H1 (cell line): ENCODE measurements around the gene C2CD2L. TPM values are rescaled to one million over a fixed set of nuclear protein-coding genes. Genes with fewer than 3 reads are reported as not detected.

ENCODE experiments used
- CTCF ChIA-PET: fragments of 300-600 bp; sonication (Branson Sonifier 250); formaldehyde crosslinking; loops from one replicate; lab custom pipeline; 2021; ENCODE audit not compliant: partially characterized antibody; lab: Charles Lee
- POLR2A ChIA-PET: fragments of 300-600 bp; sonication (Branson Sonifier 250); formaldehyde crosslinking; loops from one replicate; lab custom pipeline; 2021; ENCODE audit warnings: inconsistent platforms; ENCODE audit not compliant: partially characterized antibody; lab: Charles Lee
- DNase-seq, 2 experiments: peaks; one replicate each; pipeline versions ENCODE4 v3.0.0 to v3.0.0-alpha.2; 2010 to 2022; ENCODE audit warnings: low spot score in 2 of 2, low read depth in 1 of 2, mixed read lengths in 1 of 2
- FAIRE-seq: peaks from 2 replicates; lab custom pipeline; 2011; peaks lifted over from hg19 to GRCh38; lab: Jason Lieb, UNC
- H2AFZ ChIP-seq: 2 replicates; pipeline ENCODE4 v1.8.1; 2012; ENCODE audit warnings: low read length, inconsistent platforms
- H2AK5ac ChIP-seq: 2 replicates; pipeline ENCODE4 v1.6.1; 2013; ENCODE audit warnings: low read depth, low read length
- H2BK120ac ChIP-seq: replicated peaks from 2 replicates; pipeline ENCODE3; 2013; ENCODE audit warnings: low read depth, low read length, inconsistent platforms
- H2BK12ac ChIP-seq: 2 replicates; pipeline ENCODE4 v1.6.1; 2013; ENCODE audit warnings: low read depth, low read length
- H2BK15ac ChIP-seq: 2 replicates; pipeline ENCODE4 v1.6.1; 2013; ENCODE audit warnings: low read length
- H2BK20ac ChIP-seq: 2 replicates; pipeline ENCODE4 v1.6.1; 2013; ENCODE audit warnings: low read length
- H2BK5ac ChIP-seq: 2 replicates; pipeline ENCODE4 v1.6.1; 2013; ENCODE audit warnings: low read depth, low read length
- H3K14ac ChIP-seq: 2 replicates; pipeline ENCODE4 v1.6.1; 2013; ENCODE audit warnings: inconsistent platforms; ENCODE audit not compliant: insufficient read length
- H3K18ac ChIP-seq: 2 replicates; pipeline ENCODE4 v1.6.1; 2013; ENCODE audit warnings: low read length; ENCODE audit errors: extremely low read depth
- H3K23ac ChIP-seq: 2 replicates; pipeline ENCODE4 v1.6.1; 2013; ENCODE audit warnings: inconsistent platforms; ENCODE audit not compliant: insufficient read length
- H3K23me2 ChIP-seq: 2 replicates; pipeline ENCODE4 v1.6.1; 2013; ENCODE audit warnings: low read depth, low read length
- H3K27ac ChIP-seq: 2 replicates; pipeline ENCODE4 v1.6.1; 2011; ENCODE audit warnings: low read depth, low read length, inconsistent platforms
- H3K27me3 ChIP-seq, 4 experiments: replicated peaks in 1 of 4; 1 replicate in 1 of 4; 2 replicates in 3 of 4; pipeline versions ENCODE4 v1.6.1 to v1.8.1; 2011 to 2013; ENCODE audit warnings: low read length in 3 of 4, mild to moderate bottlenecking in 3 of 4, inconsistent platforms in 2 of 4, mixed read lengths in 2 of 4, moderate library complexity in 1 of 4; ENCODE audit not compliant: control insufficient read depth in 3 of 4, insufficient read depth in 3 of 4; ENCODE audit errors: extremely low read depth in 1 of 4
- H3K36me3 ChIP-seq, 4 experiments: 2 replicates each; pipeline versions ENCODE4 v1.6.1 to v1.8.1; 2011 to 2013; ENCODE audit warnings: mild to moderate bottlenecking in 4 of 4, low read length in 3 of 4, moderate library complexity in 2 of 4, control low read depth in 1 of 4, inconsistent platforms in 1 of 4; ENCODE audit not compliant: insufficient read depth in 4 of 4, control insufficient read depth in 2 of 4
- H3K4ac ChIP-seq: replicated peaks from 2 replicates; pipeline ENCODE3; 2013; ENCODE audit warnings: low read length, low read depth, mixed read lengths, inconsistent platforms; ENCODE audit not compliant: insufficient read length
- H3K4me1 ChIP-seq, 4 experiments: replicated peaks in 1 of 4; 1 replicate in 1 of 4; 2 replicates in 3 of 4; pipeline versions ENCODE4 v1.6.1 to v1.8.1; 2011 to 2013; ENCODE audit warnings: low read length in 3 of 4, inconsistent platforms in 2 of 4, mixed read lengths in 1 of 4; ENCODE audit not compliant: insufficient read depth in 4 of 4, control insufficient read depth in 3 of 4
- H3K4me2 ChIP-seq, 2 experiments: 2 replicates each; pipeline versions ENCODE4 v1.6.1 to v1.8.1; 2011 to 2013; ENCODE audit warnings: low read depth in 2 of 2, low read length in 2 of 2, control low read depth in 1 of 2, inconsistent platforms in 1 of 2, mild to moderate bottlenecking in 1 of 2; ENCODE audit not compliant: insufficient read depth in 1 of 2
- H3K4me3 ChIP-seq, 4 experiments: fragments of 200-600, 300-600 bp in 1 of 4; sonication (generic), shearing (Covaris generic), sonication (Bioruptor Twin) in 1 of 4; 2 replicates each; pipeline versions ENCODE4 v1.5.1 to v1.8.1; 2011 to 2016; ENCODE audit warnings: low read length in 4 of 4, low read depth in 3 of 4, control low read depth in 2 of 4, inconsistent platforms in 2 of 4, mild to moderate bottlenecking in 2 of 4, mixed read lengths in 1 of 4, moderate library complexity in 1 of 4; ENCODE audit not compliant: insufficient read depth in 2 of 4; ENCODE audit errors: extremely low read depth in 1 of 4
- H3K56ac ChIP-seq: replicated peaks from 2 replicates; pipeline ENCODE3; 2013; ENCODE audit warnings: low read depth, mild to moderate bottlenecking, mixed read lengths, low read length, inconsistent platforms; ENCODE audit not compliant: insufficient read length
- H3K79me1 ChIP-seq: 2 replicates; pipeline ENCODE4 v1.6.1; 2013; ENCODE audit warnings: low read depth, low read length, control low read depth
- H3K79me2 ChIP-seq, 2 experiments: 2 replicates each; pipeline versions ENCODE4 v1.6.1 to v1.8.1; 2012 to 2013; ENCODE audit warnings: low read length in 2 of 2, mild to moderate bottlenecking in 2 of 2, inconsistent platforms in 1 of 2; ENCODE audit not compliant: insufficient read depth in 2 of 2, control insufficient read depth in 1 of 2
- H3K9ac ChIP-seq, 4 experiments: replicated peaks in 1 of 4; 1 replicate in 1 of 4; 2 replicates in 3 of 4; pipeline versions ENCODE4 v1.6.1 to v1.8.1; 2011 to 2013; ENCODE audit warnings: low read depth in 3 of 4, low read length in 3 of 4, control low read depth in 2 of 4, mild to moderate bottlenecking in 2 of 4, moderate library complexity in 2 of 4, inconsistent platforms in 1 of 4; ENCODE audit errors: extremely low read depth in 1 of 4
- H3K9me3 ChIP-seq, 2 experiments: 2 replicates each; pipeline versions ENCODE4 v1.6.1 to v1.8.1; 2012 to 2013; ENCODE audit warnings: mild to moderate bottlenecking in 2 of 2, moderate library complexity in 2 of 2, control low read depth in 1 of 2, inconsistent platforms in 1 of 2, low read depth in 1 of 2, low read length in 1 of 2, mixed read lengths in 1 of 2; ENCODE audit not compliant: insufficient read depth in 2 of 2
- H4K20me1 ChIP-seq, 2 experiments: replicated peaks in 1 of 2; 2 replicates each; pipeline versions ENCODE3 to v1.8.1; 2011 to 2013; ENCODE audit warnings: inconsistent platforms in 2 of 2, low read length in 2 of 2, mild to moderate bottlenecking in 1 of 2; ENCODE audit not compliant: insufficient read depth in 2 of 2, control insufficient read depth in 1 of 2
- H4K5ac ChIP-seq: 2 replicates; pipeline ENCODE4 v1.6.1; 2013; ENCODE audit warnings: low read length, low read depth, mixed read lengths, inconsistent platforms; ENCODE audit not compliant: insufficient read length
- H4K8ac ChIP-seq: 2 replicates; pipeline ENCODE4 v1.8.0; 2013; ENCODE audit warnings: mild to moderate bottlenecking, moderate library complexity, low read length, inconsistent platforms; ENCODE audit not compliant: insufficient read depth; ENCODE audit errors: extremely low read depth
- H4K91ac ChIP-seq: replicated peaks from 2 replicates; pipeline ENCODE3; 2013; ENCODE audit warnings: low read length, mixed read lengths, inconsistent platforms; ENCODE audit not compliant: insufficient read length
- CREB1 ChIP-seq: IDR thresholded peaks from 2 replicates; pipeline ENCODE4 v1.6.1; 2012; ENCODE audit warnings: inconsistent platforms
- KDM4A ChIP-seq: IDR thresholded peaks from one replicate; pipeline ENCODE4 v1.7.1; 2012; ENCODE audit warnings: low read depth, mild to moderate bottlenecking, moderate library complexity, low read length, inconsistent platforms; ENCODE audit not compliant: severe bottlenecking
- POU5F1 ChIP-seq: IDR thresholded peaks from 2 replicates; pipeline ENCODE4 v1.6.1; 2011; ENCODE audit warnings: low read depth, mild to moderate bottlenecking, low read length, moderate library complexity
- USF2 ChIP-seq: IDR thresholded peaks from 2 replicates; pipeline ENCODE4 v1.6.1; 2011; ENCODE audit warnings: low read length, improper control_type of control experiment
- WGBS, 2 experiments: shearing (Covaris generic) in 1 of 2; methylation state at CpG; one replicate each; pipeline versions ENCODE4 v1.1.6 to v1.1.7; 2013 to 2015; ENCODE audit warnings: low lambda C conversion rate in 2 of 2, mixed read lengths in 2 of 2, inconsistent platforms in 1 of 2, low coverage in 1 of 2, missing lambda C conversion rate in 1 of 2; ENCODE audit not compliant: insufficient replicate concordance in 2 of 2, insufficient coverage in 1 of 2, insufficient read length in 1 of 2; ENCODE audit errors: extremely low coverage in 1 of 2, missing lambda C conversion rate in 1 of 2; 5-methylcytosine and 5-hydroxymethylcytosine counted together
- polyA plus RNA-seq, 7 experiments: library from polyadenylated mRNA; depleted of rRNA in 3 of 7; stranded (reverse) in 5 of 7; unstranded in 2 of 7; fragments of >200 nt in 5 of 7; fragments of 200-250 nt in 2 of 7; gene quantifications; 1 replicate in 5 of 7; 2 replicates in 1 of 7; 4 replicates in 1 of 7; pipeline versions ENCODE4 v1.2.1 to v1.2.3, GENCODE V29; 2011 to 2013; ENCODE audit warnings: missing spikeins in 2 of 7, mixed read lengths in 2 of 7
- total RNA-seq: library from RNA; stranded (reverse); fragmentation: NEBNext Ultra II Directional; extraction: Animal tissue kit (Norgen Biotek cat#: 25700); gene quantifications from 2 replicates; pipeline ENCODE4 v1.2.1, GENCODE V29; 2021
- TF ChIP-seq, protein P1 (sequence below): IDR thresholded peaks from 2 replicates; pipeline ENCODE4 v1.6.1; 2012; ENCODE audit warnings: inconsistent platforms
- TF ChIP-seq, protein P2 (sequence below): IDR thresholded peaks from 2 replicates; pipeline ENCODE4 v1.6.1; 2012; ENCODE audit warnings: low read length, inconsistent platforms

C2CD2L gene
- total and polyA plus RNA-seq, 2 of the 8 experiments (the other 6 are each of a cell fraction or from before 2014, with no cell fraction given) = 2.5 to 4.0 TPM

GRCh38 chr11:119081682-119082260, 25.4 kb upstream of the C2CD2L start:
- Histone ChIP-seq H3K27me3 (no peaks in the 10 kb centered on the region), H2AFZ (no peak overlapping the region), H4K5ac (no peak overlapping the region), H3K4me2 (no peak overlapping the region), H3K79me1 (no peaks in the 10 kb centered on the region; the same call in 1 of the 2 replicates), H3K4me1 (peaks cover 0 to 5% (median 2%) of the 10 kb centered on the region in 4 experiments; a peak in 2 of 7 replicates), H4K20me1 (peaks cover 0 to 1% of the 10 kb centered on the region in 2 experiments), H3K4ac (no peak overlapping the region), H2BK12ac (no peak overlapping the region), H3K56ac (no peak overlapping the region), H2AK5ac (no peak overlapping the region), H3K79me2 (peaks cover 3 to 12% of the 10 kb centered on the region in 2 experiments; a peak in 3 of 4 replicates), H3K36me3 (peaks cover 10 to 46% (median 33%) of the 10 kb centered on the region in 4 experiments), H2BK120ac (no peak overlapping the region), H3K18ac (no peak overlapping the region), H3K27ac (no peak overlapping the region), H3K23me2 (peaks cover 7% of the 10 kb centered on the region; the same call in 1 of the 2 replicates), H2BK20ac (no peak overlapping the region), H2BK15ac (no peak overlapping the region), H3K23ac (no peak overlapping the region), H3K4me3 (no peak overlapping the region), H4K91ac (no peak overlapping the region), H3K14ac (no peak overlapping the region), H2BK5ac (no peak overlapping the region), H4K8ac (no peak overlapping the region), H3K9me3 (no peaks in the 10 kb centered on the region), H3K9ac (no peak overlapping the region)
- FAIRE-seq = no peak
- DNase-seq = no peak
- ChIA-PET CTCF (interaction anchor here (0.9 to 1.5 kb wide), 2 partner anchors 12 to 115 kb away, joined by 3 to 4 read pairs; no protein-coding TSS in a partner anchor), POLR2A (interaction anchor here (0.9 to 9.2 kb wide), 6 partner anchors 8 to 77 kb away, joined by 3 to 141 read pairs (median 5); partner anchors contain the start of gene VPS11)
- WGBS, 2 experiments = 89% methylated on average over 7 of the region's 7 CpGs; no CpG with 5 or more reads in 1 of the 2 experiments
- TF ChIP-seq CREB1 = no peak
- TF ChIP-seq, protein P1, sequence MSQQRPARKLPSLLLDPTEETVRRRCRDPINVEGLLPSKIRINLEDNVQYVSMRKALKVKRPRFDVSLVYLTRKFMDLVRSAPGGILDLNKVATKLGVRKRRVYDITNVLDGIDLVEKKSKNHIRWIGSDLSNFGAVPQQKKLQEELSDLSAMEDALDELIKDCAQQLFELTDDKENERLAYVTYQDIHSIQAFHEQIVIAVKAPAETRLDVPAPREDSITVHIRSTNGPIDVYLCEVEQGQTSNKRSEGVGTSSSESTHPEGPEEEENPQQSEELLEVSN = no peak
- TF ChIP-seq KDM4A = no peak
- TF ChIP-seq USF2 = no peak
- TF ChIP-seq, protein P2, sequence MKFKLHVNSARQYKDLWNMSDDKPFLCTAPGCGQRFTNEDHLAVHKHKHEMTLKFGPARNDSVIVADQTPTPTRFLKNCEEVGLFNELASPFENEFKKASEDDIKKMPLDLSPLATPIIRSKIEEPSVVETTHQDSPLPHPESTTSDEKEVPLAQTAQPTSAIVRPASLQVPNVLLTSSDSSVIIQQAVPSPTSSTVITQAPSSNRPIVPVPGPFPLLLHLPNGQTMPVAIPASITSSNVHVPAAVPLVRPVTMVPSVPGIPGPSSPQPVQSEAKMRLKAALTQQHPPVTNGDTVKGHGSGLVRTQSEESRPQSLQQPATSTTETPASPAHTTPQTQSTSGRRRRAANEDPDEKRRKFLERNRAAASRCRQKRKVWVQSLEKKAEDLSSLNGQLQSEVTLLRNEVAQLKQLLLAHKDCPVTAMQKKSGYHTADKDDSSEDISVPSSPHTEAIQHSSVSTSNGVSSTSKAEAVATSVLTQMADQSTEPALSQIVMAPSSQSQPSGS = no peak
- no peak for TF ChIP-seq POU5F1
